GOT3 (cell line): ENCODE results near the gene TMEM92.
"Not testable (repeated sequence)": the region's sequence is repeated elsewhere in the genome, so short reads cannot be mapped to it uniquely, and the experiment has no call there.

ENCODE experiments used
- DNase-seq: peaks from one replicate; lab custom pipeline; 2025; ENCODE audit warnings: mixed read lengths; lab: John Stamatoyannopoulos, UW

Gene TMEM92

DNA sequence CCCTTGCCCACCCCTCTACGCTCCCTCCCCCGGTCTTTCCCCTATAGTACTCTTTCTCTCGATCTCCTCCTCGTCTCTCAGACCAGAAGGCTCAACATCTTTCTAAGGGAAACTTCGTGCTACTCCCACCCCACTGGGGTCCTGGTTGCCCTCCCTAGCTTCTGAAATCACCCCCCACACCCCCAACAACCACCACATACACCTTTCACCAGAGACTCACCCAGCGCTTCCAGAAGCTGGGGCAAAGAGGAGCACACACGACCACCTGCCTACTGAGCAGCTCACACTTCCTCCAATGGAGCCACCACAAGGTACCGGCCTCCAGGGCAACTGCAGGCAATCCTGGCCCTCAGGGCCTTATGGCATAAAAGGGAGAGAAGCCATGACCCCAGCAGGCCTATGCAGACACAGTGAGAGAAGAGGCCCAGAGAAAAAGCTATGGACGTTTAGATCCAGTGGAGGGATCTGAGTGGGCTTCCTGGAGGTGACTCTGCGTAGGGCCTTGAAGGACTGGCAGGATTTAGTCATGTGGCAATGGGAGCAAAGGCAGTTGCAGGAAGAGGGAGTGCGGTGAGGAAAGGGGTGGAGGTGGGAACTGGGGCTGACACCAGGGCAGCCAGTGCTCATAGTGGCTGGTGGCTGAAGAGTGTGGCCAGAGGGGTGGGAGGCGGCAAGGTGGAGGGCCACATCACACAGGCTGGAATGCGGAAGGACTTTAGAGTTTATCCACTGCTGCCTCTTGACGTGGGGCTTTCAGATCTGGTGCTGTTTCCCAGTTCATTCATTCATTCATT is 12.1 kb upstream of the TMEM92 start:
- DNase-seq, result no peak

DNA sequence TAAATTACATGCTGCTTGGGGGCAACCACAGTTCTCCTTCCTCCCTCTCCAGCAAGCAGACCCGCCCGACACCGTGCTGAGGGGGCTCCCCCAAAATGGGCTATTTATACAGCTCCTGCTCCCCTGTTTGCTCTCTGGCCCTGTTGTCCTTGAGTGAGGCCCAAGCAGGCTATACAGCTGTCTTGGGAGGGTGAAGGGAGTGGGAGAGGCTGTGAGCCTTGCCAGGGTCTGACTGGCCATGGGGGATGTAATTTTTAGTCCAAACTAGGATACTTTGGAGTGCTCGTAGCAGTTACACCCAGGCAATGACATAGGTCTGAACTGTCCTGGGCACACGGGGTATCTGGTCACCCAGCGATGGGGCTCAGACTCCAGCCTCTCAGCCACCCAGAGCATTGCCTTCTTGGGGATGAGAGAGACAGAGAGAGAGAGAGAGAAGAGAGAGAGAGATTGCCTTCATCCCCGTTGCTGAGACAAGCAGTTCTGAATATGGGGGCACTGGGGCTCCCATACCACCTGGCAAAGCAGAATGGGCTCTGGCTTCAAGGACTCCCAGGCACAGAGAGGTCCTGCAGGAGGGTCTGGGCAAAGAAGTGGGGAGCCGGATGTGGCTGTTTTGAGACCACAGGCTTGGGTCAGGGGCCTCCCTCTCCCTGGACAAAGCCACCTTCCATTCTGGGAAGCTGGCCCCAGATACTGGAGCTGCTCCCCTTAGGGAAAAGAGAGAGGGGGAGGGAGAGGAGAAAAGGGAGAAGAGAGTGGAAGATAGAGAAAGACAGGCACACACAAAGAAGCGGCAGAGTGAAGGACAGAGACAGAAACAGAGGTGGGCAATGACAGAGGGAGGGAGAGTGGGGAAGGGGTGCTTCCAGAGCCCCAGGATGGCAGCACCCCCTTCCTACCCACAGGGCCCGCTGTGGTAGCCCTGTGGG is 10.7 kb upstream of the TMEM92 start:
- no peak for DNase-seq

DNA sequence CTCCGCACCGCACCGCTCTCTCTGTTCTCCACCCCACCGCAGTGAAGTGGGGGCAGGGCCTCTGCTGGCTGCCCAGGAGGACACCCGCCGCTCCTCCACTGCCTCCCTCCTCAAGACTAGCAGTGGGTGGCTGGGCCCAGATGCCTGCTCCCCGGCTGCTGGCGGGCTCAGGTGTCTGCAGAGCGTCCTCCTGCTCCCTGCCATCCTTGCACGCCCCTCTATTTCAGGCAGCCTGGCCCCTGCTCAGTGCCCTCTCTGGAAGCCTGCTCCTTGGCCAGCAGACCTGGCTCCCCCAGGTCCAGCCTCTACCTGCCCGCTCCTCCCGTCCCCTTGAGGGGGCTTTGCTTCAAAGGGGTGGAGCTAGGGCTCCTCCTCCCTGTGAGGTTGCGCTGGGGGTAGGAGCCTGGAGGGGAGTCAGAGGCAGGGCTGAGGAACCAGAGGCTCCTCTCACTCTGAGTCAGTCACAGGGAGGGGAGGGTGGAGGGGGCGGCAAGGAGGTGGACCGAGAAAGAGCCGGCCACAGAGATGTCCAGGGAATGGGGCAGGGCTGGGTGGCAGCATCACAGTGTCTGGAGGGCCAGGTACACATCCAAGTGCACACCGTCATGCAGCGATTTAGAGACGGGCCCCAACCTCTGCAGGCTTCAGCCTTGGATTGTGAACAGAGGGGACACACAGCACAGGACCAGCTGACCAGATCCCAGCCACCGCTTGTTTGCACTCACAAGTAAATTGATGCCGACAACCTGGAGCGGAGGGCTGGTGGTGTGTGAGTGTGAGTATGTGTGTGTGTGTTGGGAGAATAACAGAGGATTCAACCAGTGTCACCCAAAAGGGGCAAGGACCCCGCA is 9.8 kb upstream of the TMEM92 start:
- DNase-seq, result no peak

DNA sequence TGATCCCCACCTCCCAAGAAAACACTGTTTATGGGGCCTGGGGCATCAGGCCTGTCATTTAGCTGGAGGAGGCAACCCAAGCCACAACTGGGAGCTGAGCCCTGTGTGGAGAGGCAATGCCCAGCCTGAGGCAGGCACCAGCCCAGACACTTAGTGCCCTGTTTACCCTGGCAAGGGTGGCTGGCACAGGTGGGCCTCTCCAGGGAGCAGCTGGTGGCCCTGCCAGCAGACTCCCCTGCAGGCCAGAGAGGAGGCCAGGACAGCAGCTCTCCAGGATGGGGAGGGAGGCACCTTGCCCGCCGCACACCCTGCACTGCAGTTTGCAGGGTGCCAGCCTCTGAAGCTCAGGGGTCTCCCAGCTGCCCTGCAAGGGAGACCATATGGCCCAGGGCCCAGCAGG is 9.1 kb upstream of the TMEM92 start:
- no peak for DNase-seq

DNA sequence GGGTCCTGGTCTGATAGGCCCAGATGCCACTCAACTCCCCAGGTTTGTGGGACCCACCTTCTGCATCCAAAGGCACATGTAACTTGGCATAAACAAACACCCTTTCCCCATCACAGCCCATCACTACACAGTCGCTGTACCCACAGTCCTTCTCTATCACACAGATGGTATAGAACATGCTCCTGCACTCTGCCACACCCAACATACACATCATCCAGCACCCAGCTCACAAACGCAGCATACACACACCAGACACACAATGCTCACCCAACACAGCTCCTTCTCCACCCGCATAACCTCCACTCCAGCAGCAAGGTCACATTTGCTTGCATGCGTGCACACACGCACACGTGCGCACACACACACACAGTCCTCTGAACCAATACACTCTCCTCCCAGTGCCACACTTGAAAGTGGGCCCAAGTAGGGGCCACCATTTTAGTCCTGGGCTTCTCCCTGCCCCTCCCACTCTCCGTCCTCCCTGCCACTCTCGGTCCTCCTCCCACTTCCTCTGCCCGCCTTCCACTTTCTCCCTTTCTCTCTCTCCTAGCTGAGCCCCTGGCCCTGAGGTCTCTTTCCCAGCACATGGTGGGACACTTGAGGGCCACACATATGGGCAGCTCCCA is 8.5 kb upstream of the TMEM92 start:
- DNase-seq, result no peak

DNA sequence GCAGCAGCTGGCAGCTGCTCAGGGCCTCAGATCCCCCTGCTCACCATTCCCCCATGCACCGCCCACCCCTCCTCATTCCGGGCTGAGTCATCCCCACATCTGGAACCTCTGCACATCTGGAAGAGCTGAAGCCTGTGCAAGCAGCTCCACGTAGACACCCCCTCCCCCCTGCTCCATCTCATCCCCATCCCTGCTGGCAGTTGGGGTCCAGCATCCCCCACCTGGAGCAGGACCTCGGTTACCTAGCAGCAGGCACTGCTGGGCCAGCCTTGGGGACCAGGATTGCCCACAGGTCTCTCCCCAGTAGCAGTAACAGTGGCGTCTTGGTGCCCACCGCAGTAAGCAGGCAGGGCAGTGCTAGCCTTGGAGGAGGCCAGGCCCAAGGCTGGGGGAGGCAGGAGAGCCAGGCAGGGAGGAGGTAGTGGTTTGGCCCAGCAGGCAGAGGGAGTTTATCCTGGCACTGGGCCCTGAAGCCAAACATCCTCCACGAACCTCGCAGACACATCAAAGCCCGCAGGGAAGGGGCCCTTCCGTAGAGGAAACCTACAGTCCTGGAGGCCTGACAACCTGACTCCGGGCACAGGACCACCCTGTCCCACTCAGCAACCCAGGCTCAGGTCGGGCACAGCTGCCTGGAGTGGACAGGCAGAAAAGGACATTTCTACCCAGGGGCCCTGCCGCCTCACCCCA is 7.7 kb upstream of the TMEM92 start:
- no peak for DNase-seq

DNA sequence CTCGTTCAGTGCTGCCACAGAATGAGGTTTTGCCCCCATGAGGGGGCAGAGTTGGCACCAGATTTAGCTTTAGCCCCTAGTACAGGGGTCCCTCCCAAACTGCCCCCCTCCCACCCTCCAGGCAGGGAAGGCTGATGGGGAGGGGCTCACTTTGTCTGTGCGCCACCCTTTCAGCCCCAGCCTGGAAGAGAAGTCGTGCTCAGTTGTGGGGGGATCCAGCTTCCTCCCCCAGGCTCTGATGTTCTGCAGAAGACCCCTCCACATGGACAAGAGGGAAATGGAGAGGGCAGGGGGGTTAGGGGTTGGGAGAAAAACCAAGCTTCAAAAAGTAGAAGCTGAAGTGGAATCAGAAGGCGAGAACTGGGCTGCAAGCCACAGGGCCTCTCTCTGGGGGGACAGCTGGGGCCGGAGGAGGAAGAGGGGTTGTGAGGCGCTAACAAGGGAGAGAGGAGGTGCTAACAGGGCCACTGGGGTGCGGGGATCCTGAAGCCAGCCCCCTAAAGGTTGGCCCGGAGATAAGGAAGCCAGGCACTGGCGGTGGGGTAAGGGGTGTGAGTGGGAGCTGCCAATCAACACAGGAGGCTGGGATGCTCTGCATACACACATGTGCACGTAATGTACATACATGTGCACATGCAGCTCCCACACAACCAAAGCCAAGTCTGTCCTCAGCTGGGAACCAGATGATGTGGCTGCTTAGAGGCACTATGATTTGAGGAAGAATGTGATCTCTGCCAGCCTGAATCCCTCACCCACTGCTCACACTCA is 7.0 kb upstream of the TMEM92 start:
- DNase-seq, result no peak

DNA sequence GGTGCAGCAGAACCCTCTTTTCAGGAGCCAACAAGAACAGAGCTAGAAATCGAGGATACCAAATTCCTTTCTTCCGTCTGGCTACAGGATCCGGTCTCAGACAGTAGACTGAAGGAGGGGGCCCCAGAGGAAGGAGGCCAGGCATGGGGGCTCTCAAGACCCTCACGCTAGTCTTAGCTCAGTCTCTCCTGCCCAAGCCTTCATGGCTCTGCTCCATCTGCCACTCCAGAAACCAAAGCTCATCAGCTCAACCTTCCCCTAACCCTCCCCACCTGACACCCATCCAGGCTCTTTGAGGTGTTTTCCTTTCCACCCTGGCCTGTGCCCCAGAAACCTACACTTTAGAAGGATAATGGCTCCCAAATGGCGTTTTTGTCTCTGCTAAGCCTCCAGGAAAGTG is 6.2 kb upstream of the TMEM92 start:
- DNase-seq, result no peak

DNA sequence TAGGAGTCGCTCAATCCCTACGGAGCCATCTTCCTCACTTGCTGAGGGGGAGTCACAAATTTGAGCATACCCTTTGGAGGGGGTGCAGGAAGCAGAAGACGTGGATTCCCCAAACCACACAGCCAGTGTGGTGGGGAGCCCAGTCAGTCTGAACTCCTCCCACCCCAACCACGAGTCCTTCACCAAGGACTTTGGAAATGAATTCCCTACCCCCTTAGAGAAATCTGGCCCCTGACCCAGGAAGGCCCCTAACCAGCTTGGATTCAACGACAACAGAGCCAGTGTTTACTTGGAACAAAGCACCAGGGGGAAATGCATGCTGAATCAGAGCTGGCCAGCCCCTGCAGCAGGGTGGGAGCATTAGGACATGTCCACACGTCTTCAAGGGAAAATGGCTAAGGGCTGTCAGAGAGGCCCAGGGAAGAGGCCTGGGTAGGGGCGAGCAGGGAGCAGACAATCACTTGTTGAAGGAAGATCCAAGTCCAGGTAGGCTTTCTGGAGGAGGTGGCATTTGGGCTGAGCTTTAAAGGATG is 5.5 kb upstream of the TMEM92 start:
- DNase-seq, result no peak

DNA sequence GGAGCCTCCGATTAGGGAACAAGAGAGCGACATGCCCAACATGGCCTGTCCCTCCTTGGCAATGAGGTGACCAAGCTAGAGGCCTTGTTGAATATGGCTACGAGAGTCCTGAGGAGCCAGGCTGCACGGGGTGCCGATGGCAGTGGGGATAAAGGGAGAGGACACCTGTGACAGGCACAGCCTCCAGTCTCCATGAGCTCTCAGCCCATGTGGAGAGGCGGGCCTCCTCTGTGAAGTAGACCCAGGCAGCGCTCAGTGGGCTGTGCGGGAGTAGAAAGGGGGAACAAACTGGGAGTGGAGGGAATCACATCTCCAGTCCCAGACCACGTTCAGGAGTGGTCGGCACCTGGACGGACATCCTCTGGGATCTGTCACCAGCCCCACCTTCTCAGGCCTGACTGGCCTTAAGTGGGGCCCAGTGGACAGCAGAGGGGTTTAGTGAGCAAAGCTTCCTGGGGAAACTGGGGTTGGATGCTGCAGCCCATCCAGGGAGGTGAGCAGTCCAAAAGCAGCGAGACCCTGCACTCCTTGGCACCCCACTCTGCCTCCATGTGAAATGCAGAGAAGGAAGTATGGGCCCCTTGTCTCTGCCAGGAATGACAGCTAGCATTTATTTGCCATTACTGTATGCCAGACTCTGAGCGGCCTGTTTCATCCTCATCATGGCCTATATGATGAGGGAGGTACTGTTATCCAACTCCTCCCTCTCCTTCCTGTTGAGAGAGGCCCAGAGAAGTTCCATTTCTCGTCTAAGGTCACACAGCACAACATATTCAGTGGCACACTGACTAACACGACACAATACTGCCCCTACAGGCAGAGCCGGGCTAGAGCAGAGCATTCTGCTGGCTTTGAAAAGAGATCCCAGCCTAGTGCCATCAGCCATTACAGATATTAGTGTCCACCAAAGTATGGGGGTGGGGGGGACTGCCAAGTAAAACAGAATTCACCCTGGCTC is 4.5 kb upstream of the TMEM92 start:
- no peak for DNase-seq

DNA sequence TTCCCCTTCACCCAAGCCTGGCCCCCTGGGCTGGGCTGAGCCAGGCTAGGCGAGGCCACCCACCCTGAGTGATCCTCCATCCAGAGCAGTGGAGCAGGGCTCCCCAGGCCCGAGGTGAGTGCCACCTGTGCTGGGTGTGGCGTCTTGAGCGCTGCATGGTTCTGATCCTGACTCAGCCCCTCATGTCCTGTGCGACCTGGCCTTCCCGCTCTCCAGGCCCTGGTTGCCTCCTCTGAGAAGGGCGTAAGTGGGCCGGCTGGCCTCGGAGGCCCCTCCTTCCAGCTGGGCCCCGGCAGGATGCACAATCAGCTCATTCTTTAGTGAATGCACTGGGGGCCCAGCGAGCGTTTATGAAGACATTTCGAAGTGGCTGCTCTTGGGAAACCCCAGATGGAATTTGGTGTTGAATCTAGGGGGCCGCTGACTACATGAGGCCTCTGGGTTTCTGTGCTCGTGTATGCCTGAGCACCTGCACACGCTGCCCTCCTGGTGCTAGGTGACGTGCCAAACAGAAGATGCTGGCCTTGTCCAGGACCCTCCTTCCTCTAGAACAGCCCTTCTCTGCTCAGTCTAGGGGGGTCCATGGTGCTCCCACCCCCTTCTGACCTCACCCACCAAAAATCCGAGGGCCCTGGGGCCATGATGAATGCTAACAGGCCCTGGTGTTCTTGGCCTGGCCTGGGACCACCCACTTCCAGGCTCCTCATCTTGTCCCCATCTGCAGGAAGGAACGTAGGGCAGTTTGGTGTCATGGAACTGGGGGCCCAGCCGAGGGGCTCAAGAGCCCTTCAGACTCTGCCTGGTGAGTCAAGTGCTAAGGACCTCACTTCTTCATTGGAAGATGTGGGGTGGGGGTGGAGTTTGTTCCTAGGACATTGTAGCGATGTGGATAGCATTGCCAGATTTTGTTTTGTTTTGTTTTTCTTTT is 3.6 kb upstream of the TMEM92 start:
- no peak for DNase-seq

DNA sequence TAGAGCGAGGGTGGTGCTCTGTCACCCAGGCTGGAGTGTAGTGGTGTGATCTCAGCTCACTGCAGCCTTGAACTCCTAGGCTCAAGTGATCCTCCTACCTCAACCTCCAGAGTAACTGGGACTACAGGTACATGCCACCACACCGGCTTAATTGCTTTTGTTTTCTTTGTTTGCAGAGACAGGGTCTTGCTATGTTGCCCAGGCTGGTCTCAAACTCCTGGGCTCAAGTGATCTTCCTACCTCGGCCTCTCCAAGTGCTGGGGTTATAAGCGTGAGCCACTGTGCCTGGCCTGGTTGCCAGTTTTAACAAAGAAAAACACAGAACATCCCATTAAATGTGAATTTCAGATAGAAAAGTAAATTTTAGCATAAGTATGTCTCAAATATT is 2.9 kb upstream of the TMEM92 start:
- DNase-seq, result not testable (repeated sequence)

DNA sequence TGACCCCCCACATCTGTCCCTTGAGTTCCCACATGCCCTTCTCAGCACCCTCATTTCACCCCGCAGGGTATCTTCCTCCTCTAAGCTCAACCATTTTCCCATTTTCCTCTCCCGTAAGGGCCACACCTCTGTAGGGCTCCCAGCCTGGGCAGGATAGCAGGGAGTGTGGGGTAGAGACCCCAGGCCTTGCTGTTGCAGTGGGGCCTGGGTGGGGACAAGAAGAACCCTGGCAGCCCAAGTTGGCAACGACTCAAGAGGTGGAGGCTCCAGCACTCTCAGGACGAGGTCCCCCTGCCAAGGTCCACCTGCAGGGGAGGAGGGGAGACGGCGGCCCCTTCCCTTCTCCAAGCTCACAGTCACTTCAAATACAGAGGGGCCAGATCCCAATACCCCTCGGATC is 2.0 kb upstream of the TMEM92 start:
- no peak for DNase-seq

DNA sequence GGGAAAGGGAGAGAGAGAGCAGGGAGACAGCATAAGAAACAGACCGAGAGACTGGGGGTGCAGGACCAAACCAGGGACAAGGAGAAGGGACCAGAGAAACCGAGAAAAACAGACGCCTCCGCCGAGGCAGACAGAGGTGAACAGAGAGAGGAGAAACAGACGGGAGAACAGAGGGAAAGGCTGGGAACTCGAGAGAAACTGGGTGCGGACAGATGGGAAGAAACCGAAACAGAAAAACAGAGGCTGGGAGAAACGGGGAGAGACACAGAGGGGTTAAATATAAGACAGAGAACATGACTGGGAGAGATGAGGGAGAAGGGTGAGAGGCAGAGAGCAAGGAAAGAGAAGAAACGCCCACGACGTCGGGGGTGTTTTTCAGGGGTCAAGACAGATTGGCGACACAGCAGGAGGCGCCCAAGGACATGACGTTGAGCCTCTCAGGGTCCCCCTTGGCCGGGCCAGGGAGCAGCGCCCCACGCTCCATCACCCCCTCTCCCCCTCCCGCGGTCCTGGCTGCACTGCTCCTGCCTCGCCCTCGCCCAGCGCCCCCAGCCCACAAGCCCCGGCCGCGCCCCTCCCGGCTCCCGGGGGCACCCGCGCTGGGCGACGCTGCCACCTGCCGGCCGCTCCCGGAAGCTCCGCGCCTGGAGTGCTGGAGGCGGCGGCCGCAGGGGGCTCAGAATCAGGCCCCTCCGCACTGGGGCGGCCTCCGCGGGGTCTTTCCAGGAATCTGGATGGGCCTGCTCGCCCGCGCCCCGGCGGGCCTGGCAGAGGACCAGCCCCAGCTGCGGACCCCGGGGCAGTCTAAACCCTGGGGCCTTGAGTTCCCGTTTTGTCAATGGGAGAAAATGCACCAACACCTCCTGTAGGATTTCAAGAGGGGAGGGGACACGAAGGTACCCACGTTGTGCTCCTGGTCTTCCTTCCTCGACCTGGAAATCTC is 1.3 kb upstream of the TMEM92 start:
- no peak for DNase-seq

DNA sequence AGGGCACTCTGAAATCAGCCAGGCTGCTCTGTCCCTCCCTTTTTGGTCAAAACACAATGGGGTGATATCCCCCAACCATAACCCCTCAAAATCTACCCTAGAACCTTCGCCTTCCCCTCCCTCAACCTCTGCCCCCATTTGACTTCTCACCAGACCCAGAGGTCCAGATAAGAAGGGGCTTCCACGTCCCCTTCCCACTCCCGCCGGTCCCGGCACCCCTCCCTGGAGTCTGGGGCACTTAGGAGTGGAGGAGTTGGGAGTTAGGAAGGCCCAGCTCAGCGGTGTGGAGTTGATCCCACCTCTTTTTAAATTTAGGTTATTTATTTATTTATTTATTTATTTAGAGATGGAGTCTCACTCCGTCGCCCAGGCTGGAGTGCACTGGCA is 619 bp upstream of the TMEM92 start:
- no peak for DNase-seq

DNA sequence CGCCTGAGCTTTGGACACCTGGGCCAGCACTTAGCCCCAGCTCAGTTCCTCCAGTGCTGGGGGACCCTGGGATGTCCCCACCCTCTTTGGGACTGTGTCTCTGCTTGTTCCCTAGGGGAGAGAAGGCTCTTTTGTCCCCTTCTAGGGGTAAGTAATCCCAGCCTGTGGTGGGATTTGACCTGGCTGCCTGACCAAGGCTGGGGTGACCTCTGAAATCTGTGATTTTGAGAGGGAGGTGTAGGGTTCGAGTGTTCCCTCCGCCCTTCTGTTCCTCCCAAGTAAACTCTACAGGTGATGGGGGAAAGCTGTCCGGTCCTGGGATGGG is 593 bp downstream of the TMEM92 start:
- DNase-seq, result no peak

DNA sequence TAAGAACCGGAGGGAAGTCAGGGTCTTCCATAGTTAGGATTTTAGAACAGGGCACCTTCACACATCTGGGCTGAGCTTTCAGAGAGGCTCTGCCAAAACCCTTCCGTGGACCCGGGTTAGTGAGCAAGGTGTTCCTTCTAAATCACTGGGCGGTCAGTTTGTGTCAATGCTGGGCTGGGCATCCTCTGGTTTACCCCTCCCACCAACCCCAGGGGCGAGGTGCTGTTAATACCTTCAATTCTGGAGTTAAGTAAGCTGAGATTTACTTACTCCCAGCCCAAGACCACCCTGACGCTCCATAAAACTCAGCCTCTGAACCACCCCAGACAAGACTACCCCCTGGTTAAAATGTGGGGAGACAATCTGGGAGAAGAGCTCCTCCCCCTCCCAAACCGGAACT is 1.0 kb downstream of the TMEM92 start:
- DNase-seq, result no peak
